GM12875 (cell line): Measurements from ENCODE around the gene HES2.
"Not testable (repeated sequence)": the region's sequence is repeated elsewhere in the genome, so short reads cannot be mapped to it uniquely, and the experiment has no call there.

Source experiments
- H3K4me3 ChIP-seq: one replicate; pipeline ENCODE4 v1.5.1; 2011; ENCODE audit warnings: low read depth, low read length, control low read depth
- TF ChIP-seq, protein P1 (sequence below): IDR thresholded peaks from 2 replicates; pipeline ENCODE4 v1.5.1; 2011; ENCODE audit warnings: low read depth, mild to moderate bottlenecking, control low read depth, inconsistent platforms, low read length, moderate library complexity, borderline replicate concordance; ENCODE audit not compliant: insufficient read depth

HES2 gene

DNA sequence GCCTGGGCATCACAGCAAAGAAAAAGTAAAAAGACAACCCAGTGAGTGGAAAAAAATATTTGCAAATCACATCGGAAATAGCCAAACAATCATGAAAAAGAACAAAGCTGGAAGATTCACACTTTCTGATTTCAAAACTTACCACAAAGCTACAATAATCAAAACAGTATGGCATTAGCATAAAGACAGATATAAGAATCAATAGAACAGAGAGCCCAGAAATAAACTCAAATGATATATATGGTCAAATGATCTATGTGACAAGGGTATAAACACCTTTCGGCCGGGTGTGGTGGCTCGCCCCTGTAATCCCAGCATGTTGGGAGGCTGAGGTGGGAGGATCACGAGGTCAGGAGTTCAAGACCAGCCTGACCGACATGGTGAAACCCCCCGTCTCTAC, 39.7 kb downstream of the HES2 start:
- no peak overlapping the region for H3K4me3 ChIP-seq
- TF ChIP-seq, protein P1, sequence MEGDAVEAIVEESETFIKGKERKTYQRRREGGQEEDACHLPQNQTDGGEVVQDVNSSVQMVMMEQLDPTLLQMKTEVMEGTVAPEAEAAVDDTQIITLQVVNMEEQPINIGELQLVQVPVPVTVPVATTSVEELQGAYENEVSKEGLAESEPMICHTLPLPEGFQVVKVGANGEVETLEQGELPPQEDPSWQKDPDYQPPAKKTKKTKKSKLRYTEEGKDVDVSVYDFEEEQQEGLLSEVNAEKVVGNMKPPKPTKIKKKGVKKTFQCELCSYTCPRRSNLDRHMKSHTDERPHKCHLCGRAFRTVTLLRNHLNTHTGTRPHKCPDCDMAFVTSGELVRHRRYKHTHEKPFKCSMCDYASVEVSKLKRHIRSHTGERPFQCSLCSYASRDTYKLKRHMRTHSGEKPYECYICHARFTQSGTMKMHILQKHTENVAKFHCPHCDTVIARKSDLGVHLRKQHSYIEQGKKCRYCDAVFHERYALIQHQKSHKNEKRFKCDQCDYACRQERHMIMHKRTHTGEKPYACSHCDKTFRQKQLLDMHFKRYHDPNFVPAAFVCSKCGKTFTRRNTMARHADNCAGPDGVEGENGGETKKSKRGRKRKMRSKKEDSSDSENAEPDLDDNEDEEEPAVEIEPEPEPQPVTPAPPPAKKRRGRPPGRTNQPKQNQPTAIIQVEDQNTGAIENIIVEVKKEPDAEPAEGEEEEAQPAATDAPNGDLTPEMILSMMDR = no peak

DNA sequence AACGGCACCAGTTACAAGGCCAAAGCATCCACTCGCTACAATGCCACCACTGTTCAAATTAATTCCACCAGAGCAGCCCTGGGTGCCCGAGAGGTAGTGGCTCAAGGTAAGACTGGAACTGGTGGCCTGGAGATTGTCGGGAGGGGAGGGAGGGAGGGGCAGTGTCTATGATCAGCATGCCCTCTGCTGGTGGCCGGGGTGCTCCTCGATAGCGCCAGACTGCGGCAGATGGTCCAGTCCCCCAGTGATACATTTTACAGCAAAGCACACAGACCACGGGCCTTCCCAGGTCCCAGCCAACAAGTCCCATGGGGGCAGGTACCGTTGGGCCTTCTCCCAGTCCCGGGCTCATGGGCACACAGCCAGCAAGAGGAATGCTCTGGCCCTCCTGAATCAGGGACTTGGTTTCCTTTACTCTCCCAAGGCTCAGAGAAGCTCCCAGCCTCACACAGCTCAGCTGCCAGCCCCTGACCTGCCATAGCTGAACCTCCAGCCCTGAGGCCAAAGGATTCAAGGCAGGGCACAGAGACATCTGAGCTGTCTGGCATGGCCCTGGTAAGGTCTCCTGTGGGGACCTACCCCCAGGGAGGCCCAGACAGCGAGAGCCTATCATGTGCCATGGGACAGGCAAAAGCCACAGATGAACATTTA, 41.5 kb downstream of the HES2 start:
- TF ChIP-seq, protein P1 = peak; percentile 35; the same call in 1 of the 2 replicates
- H3K4me3 ChIP-seq = no peak overlapping the region

DNA sequence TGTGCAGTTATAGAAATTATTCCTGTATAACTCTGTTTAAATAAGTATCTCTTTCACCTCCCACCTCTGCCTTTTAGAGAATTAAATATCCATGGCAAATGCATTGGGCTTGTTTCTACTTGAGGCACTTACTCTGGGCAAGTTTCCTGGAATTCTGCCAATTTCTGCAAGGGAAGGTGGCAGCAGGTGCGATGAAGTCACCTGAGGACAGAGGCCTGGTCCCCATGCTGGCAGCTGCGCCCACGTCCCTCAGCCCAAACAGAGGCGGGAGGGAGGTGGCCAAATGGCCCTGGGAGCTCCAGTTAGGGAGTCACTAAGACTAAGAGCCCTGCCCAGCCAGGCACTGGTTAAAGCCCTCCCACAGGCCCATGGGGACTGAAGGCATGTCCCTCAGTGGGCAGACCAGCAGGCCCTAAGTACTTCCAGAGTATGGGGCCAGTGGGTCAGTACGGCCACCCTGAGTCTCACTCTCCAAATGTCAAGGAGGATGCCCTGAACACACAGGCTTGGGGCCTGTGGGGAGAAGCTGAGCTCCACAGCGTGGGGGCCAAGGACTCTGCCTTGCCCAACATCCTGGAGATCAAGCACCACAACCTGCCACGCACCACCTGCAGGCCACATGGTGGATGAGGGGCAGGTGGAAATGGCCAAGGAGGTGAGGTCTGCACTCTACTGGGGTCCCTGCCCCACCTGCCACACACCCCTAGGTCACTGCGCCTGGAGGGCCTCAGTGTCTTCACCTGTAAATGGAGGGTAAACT, 45.6 kb downstream of the HES2 start:
- TF ChIP-seq, protein P1 = no peak
- no peak overlapping the region for H3K4me3 ChIP-seq

DNA sequence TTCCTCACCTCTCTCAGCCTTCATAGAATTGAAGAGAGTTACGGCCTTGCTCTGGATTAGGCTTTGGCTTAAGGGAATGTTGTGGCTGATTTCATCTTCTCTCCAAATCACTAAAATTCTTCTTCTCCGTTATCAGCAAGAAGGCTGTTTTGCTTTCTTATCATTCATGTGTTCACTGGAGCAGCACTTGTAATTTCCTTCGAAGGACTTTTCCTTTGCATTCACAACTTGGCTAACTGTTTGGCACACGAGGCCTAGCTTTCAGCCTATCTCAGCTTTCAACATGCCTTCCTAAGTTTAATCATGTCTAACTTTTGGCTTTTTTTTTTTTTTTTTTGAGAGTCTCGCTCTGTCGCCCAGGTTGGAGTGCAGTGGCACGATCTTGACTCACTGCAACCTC, 47.5 kb downstream of the HES2 start:
- not testable (repeated sequence) for H3K4me3 ChIP-seq

DNA sequence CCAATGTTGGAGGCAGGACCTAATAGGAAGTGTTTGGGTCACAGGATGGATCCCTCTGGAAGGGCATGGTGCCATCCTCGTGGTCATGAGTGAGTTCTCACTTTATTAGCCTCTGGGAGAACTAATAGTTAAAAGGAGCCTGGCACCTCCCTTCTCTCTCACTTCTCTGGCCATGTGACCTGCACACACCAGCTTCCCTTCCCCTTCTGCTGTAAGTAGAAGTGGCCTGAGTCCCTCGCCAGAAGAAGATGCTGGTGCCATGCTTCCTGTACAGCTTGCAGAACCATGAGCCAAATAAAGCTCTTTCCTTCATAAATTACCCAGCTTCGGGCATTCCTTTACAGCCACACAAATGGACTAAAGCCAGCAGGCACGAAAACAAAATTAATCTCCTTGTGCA, 49.7 kb downstream of the HES2 start:
- H3K4me3 ChIP-seq = no peak overlapping the region
- TF ChIP-seq, protein P1 = no peak

DNA sequence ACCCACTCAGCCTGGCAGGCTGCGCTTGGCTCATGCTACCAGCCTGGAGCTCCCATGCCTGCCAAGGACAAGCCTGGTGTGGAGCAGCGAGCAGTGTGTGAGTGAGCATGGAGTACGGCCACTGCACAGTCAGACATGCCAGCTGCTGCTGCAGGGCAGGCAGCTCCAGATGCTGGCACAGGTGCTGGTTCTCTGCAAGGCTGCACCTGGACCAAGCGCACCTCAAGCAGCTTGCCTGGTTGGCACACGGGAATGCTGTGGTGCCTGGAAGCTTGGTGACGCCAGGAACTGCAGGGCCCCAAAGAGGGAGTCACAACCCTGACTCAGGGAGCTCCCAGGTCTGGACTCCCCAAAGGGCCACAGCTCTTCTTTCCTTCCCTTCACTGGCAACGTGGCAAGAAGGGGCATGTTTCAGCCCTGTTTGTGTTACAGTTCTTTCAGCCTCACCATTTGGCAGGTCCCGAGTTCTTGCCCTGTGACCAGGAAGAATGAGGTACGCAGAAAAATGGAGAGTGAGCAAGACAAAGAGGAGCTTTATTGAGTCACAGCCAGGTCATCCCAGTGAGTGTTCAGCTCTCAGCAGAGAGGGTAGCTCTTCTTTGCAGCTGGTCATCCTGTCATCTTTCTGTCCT, 52.2 kb downstream of the HES2 start:
- H3K4me3 ChIP-seq = no peak overlapping the region

DNA sequence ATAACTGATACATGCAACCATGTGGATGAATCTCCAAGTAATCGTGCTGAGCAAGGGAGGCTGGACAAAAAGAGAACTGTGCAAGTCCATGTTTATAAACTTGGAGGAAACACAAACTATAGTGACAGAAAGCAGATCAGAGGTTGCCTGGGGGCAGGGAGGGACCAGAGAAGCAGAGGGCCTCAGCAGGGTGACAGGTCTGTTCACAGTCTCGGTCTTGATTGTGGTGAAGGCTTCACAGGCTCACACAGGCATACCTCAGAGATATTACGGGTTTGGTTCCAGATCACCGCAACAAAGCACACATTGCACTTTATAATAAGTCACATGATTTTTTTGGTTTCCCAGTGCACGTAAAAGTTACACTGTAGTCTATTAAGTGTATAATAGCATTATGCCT, 54.7 kb downstream of the HES2 start:
- H3K4me3 ChIP-seq = no peak overlapping the region
- TF ChIP-seq, protein P1 = no peak

More for the DNA sequence above, 52.2 kb downstream of the HES2 start:
- TF ChIP-seq, protein P1 = no peak
